ENCODE measurements around the gene CDKN2AIPNL.

Gene CDKN2AIPNL

GRCh38 chr5:134439210-134439654 is 27.6 kb upstream of the CDKN2AIPNL start:
- in situ Hi-C loops (cut with MboI; ENCODE audit: low sequenced_read_pairs, unreplicated experiment): no loop called here
- TF ChIP-seq CTCF (IDR thresholded peaks at IDR 0.05; ENCODE audit: borderline replicate concordance, control extremely low read depth, extremely low read depth, insufficient read depth, missing control alignments): no peak
- DNase-seq (ENCODE audit: low spot score): no peak

GRCh38 chr5:134438721-134439123 is 27.0 kb upstream of the CDKN2AIPNL start:
- in situ Hi-C loops (cut with MboI; ENCODE audit: low sequenced_read_pairs, unreplicated experiment): no loop called here
- DNase-seq (ENCODE audit: low spot score): no peak
- TF ChIP-seq CTCF (IDR thresholded peaks at IDR 0.05; ENCODE audit: borderline replicate concordance, control extremely low read depth, extremely low read depth, insufficient read depth, missing control alignments): no peak

GRCh38 chr5:134437847-134438581 is 26.3 kb upstream of the CDKN2AIPNL start:
- no peak for TF ChIP-seq CTCF (IDR thresholded peaks at IDR 0.05; ENCODE audit: borderline replicate concordance, control extremely low read depth, extremely low read depth, insufficient read depth, missing control alignments)
- no peak for DNase-seq (ENCODE audit: low spot score)
- in situ Hi-C loops (cut with MboI; ENCODE audit: low sequenced_read_pairs, unreplicated experiment): no loop called here

- in situ Hi-C loops (cut with MboI; ENCODE audit: low sequenced_read_pairs, unreplicated experiment): no loop called here
- TF ChIP-seq CTCF (IDR thresholded peaks at IDR 0.05; ENCODE audit: borderline replicate concordance, control extremely low read depth, extremely low read depth, insufficient read depth, missing control alignments): no peak
- no peak for DNase-seq (ENCODE audit: low spot score)
These were observed 25.7 kb upstream of the CDKN2AIPNL start for GRCh38 chr5:134437340-134437846.

GRCh38 chr5:134436523-134437339 is 25.1 kb upstream of the CDKN2AIPNL start:
- DNase-seq (ENCODE audit: low spot score): peak; percentile 77
- in situ Hi-C loops (cut with MboI; ENCODE audit: low sequenced_read_pairs, unreplicated experiment): no loop called here
- no peak for TF ChIP-seq CTCF (IDR thresholded peaks at IDR 0.05; ENCODE audit: borderline replicate concordance, control extremely low read depth, extremely low read depth, insufficient read depth, missing control alignments)

GRCh38 chr5:134435560-134435959 is 23.9 kb upstream of the CDKN2AIPNL start:
- TF ChIP-seq CTCF (IDR thresholded peaks at IDR 0.05; ENCODE audit: borderline replicate concordance, control extremely low read depth, extremely low read depth, insufficient read depth, missing control alignments): no peak
- DNase-seq (ENCODE audit: low spot score): no peak
- in situ Hi-C loops (cut with MboI; ENCODE audit: low sequenced_read_pairs, unreplicated experiment): no loop called here

Data from GM13976 (cell line).